Measurements from ENCODE around the gene ADGRE3.

DNA sequence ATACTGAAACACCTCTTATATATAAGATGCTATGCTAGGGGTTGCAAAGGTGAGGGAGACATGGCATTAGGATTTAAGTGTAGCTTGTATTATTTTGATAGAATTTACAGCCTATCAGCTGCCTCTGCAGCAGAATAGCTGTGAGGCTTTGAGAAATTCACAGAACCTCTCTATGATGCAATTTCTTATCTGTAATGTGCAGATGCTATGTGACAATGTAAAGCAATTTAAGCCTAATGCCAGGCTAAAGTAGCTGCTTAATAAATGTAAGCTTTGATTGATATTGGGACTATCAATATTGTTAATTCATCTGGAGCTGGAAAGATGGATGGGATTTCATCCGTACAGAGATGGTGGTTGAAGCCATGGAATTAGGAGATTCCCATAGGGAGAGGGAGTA lies 1.6 kb downstream of the ADGRE3 start:
- TF ChIP-seq, protein P1, sequence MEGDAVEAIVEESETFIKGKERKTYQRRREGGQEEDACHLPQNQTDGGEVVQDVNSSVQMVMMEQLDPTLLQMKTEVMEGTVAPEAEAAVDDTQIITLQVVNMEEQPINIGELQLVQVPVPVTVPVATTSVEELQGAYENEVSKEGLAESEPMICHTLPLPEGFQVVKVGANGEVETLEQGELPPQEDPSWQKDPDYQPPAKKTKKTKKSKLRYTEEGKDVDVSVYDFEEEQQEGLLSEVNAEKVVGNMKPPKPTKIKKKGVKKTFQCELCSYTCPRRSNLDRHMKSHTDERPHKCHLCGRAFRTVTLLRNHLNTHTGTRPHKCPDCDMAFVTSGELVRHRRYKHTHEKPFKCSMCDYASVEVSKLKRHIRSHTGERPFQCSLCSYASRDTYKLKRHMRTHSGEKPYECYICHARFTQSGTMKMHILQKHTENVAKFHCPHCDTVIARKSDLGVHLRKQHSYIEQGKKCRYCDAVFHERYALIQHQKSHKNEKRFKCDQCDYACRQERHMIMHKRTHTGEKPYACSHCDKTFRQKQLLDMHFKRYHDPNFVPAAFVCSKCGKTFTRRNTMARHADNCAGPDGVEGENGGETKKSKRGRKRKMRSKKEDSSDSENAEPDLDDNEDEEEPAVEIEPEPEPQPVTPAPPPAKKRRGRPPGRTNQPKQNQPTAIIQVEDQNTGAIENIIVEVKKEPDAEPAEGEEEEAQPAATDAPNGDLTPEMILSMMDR (conservative IDR thresholded peaks at IDR 0.05; ENCODE audit: low read depth, low read length) = no peak
- no peak for TF ChIP-seq EZH2 (IDR thresholded peaks at IDR 0.05; ENCODE audit: borderline replicate concordance, low read depth, low read length, poor library complexity, severe bottlenecking)
